Endothelial cell of umbilical vein (primary cell): ENCODE measurements around the gene GPR61.

Experiments used
- CTCF ChIP-seq, 2 donors: IDR thresholded peaks; 1 replicate in 1 of 2; 2 replicates in 1 of 2; pipeline ENCODE4 v1.5.1; 2011; ENCODE audit warnings: low read length in 2 of 2, mild to moderate bottlenecking in 2 of 2, moderate library complexity in 2 of 2, control low read depth in 1 of 2, inconsistent platforms in 1 of 2, low read depth in 1 of 2; ENCODE audit not compliant: insufficient read depth in 1 of 2; ENCODE audit errors: extremely low read depth in 1 of 2
- MAX ChIP-seq: IDR thresholded peaks from 2 replicates; pipeline ENCODE4 v1.6.1; 2011; ENCODE audit not compliant: insufficient read depth, insufficient read length
- POLR2AphosphoS5 ChIP-seq: IDR thresholded peaks from 2 replicates; pipeline ENCODE4 v1.6.1; 2012; ENCODE audit warnings: low read depth, mild to moderate bottlenecking, control low read depth, low read length, moderate library complexity; ENCODE audit not compliant: insufficient read depth

- TF ChIP-seq MAX = no peak
- TF ChIP-seq CTCF (IDR thresholded peaks at IDR 0.05; ENCODE audit: extremely low read depth in 1 of 2, insufficient read depth in 1 of 2, low read depth in 1 of 2, low read length in 2 of 2) = peak; percentile 86 to 97
- no peak for TF ChIP-seq POLR2AphosphoS5
These were observed 7.1 kb upstream of the GPR61 start for GRCh38 chr1:109532365-109533136.
